ENCODE measurements around the gene RASGRF2. TPM values are rescaled to one million over a fixed set of nuclear protein-coding genes. Genes with fewer than 3 reads are reported as not detected.
A peak's percentile ranks its signal among the peaks of the same experiment; 100 is the strongest.

The RASGRF2 gene
- total RNA-seq (2016; rRNA removed; fragmentation: Illumina TruSeq; extraction: Trizol) (23.6 and 24.6 TPM in 2 replicates), polyA plus RNA-seq (2011; rRNA removed) (21.0 and 29.0 TPM in 2 replicates), polyA minus RNA-seq (2011; rRNA and poly(A)+ RNA removed; ENCODE audit: low replicate concordance) (0.05 and 56.0 TPM in 2 replicates), Bru-seq, nascent RNA (percentile 85 among the genes with signal in this experiment), BruChase-seq, experiment 1, labeled RNA remaining after a 6-hour chase (percentile 78 among the genes with signal in this experiment), BruChase-seq, experiment 2, labeled RNA remaining after a 2-hour chase (percentile 80 among the genes with signal in this experiment)
- total RNA-seq (2016; cell fraction: cytosol; rRNA removed; fragmentation: Illumina TruSeq; extraction: Trizol; ENCODE audit: low read depth): 28.7 and 29.4 TPM in 2 replicates
- total RNA-seq (2016; cell fraction: insoluble cytoplasmic fraction; rRNA removed; fragmentation: Illumina TruSeq; extraction: Trizol): 21.9 and 24.2 TPM in 2 replicates
- total RNA-seq (2016; cell fraction: membrane; rRNA removed; fragmentation: Illumina TruSeq; extraction: Trizol): 29.6 and 33.7 TPM in 2 replicates
- total RNA-seq (2016; cell fraction: nucleus; rRNA removed; fragmentation: Illumina TruSeq; extraction: Trizol): 27.7 and 35.4 TPM in 2 replicates
- polyA plus RNA-seq (2011; cell fraction: cytosol; rRNA removed): 16.4 and 17.4 TPM in 2 replicates
- polyA plus RNA-seq (2011; cell fraction: nucleus; rRNA removed): 33.0 and 40.3 TPM in 2 replicates
- 16.3 and 20.9 TPM in 2 replicates for polyA plus RNA-seq (2012)
- polyA plus RNA-seq (2016; cell fraction: cytosol; fragmentation: Illumina TruSeq; extraction: Trizol; ENCODE audit: low read depth): 3.9 and 4.1 TPM in 2 replicates
- polyA plus RNA-seq (2016; cell fraction: insoluble cytoplasmic fraction; fragmentation: Illumina TruSeq; extraction: Trizol; ENCODE audit: low read depth): 21.6 and 22.6 TPM in 2 replicates
- polyA plus RNA-seq (2016; cell fraction: membrane; fragmentation: Illumina TruSeq; extraction: Trizol; ENCODE audit: low read depth): 11.4 and 12.7 TPM in 2 replicates
- polyA plus RNA-seq (2016; cell fraction: nucleus; fragmentation: Illumina TruSeq; extraction: Trizol; ENCODE audit: insufficient read depth, low read depth): 28.8 and 31.1 TPM in 2 replicates
- polyA minus RNA-seq (2011; cell fraction: cytosol; rRNA and poly(A)+ RNA removed): 23.4 and 24.9 TPM in 2 replicates
- polyA minus RNA-seq (2011; cell fraction: nucleus; rRNA and poly(A)+ RNA removed): 104 and 113 TPM in 2 replicates
- long read RNA-seq, experiment 1, partial matches to known transcripts: 6 of 11 reads
- long read RNA-seq, experiment 1, other reads (novel, unspliced or antisense): 4 of 11 reads
- long read RNA-seq, experiment 2, full-length matches to known transcripts: 6 of 67 reads
- long read RNA-seq, experiment 2, partial matches to known transcripts: 11 of 67 reads
- long read RNA-seq, experiment 2, other reads (novel, unspliced or antisense): 50 of 67 reads

DNA sequence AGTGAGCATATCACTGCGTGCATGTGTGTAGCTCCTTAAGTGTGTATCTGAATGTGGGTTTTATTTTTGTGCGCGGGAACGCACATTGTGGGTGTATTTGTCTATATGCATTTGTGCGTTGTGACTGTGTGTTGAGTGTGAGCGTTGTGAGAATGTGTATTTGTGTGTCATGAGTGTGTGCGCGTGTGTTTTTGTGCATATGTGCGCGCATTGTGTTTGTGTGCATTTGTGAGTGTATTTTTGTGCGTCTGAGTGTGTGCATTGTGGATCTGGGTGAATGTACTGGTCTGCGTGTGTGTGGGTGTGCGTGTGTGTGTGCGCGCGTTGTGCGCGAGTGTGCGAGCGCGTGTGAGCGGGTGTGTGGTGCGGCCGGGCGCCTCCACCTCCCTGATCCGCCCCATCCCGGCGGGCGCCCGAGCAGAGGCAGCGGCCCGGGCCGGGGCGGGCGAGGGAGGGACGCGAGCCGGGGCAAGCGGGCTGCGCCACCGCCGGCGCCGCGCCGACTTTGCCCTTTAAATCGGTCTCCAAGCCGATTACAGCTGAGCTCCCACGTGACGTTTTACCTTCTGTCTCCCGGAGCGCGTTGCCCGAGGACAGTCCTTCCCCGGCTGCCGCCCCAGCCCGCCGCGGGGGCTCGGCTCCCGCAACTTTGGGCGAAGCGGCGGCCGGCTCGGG lies at the start of gene RASGRF2:
TSS of gene RASGRF2 (plus strand) at position 596 of the 675 bp plus-strand sequence. CDS start 376 bp downstream, outside the sequence.
- in situ Hi-C loops (cut with HindIII; ENCODE audit: extremely low pct_ligation_motif_present, low pct_unique_long_range_greater_than_20kb) (no loop called here), intact Hi-C loops (cut with micrococcal nuclease; ENCODE audit: unreplicated experiment) (loop anchor here (1.0 to 5.0 kb wide), 3 partner anchors 67 to 247 kb away; no protein-coding TSS in a partner anchor)
- CTCF ChIA-PET (ENCODE audit: low intra/inter-chr PET ratio, low total read pairs): interaction anchor here (1.0 kb wide), 1 partner anchor 148 kb away, joined by 3 read pairs; no protein-coding TSS in a partner anchor
- WGBS (ENCODE audit: low lambda C conversion rate): 54% methylated on average over 16 of the region's 66 CpGs
- no peaks in the 10 kb centered on the region for H3K36me3 ChIP-seq (replicated peaks in 1 of 2; ENCODE audit: control insufficient read depth in 1 of 2, insufficient read depth in 2 of 2, low read length in 2 of 2)
- no peaks in the 10 kb centered on the region for H4K20me1 ChIP-seq (ENCODE audit: insufficient read depth, low read length)
- DNase-seq (ENCODE audit: low spot score) (peak; percentile 76), ATAC-seq (peak; percentile 73), FAIRE-seq (no peak)
- H3K27ac ChIP-seq (ENCODE audit: extremely low read length, insufficient read depth, low read length): peak within 1 kb of the TSS; percentile 75
- peak within 1 kb of the TSS; percentile 84 to 98 (median 93) for H3K4me3 ChIP-seq (replicated peaks in 1 of 3; ENCODE audit: insufficient read depth in 1 of 3, low read depth in 2 of 3, low read length in 3 of 3)
- peak within 1 kb of the TSS; percentile 81 for H3K9ac ChIP-seq (ENCODE audit: insufficient read depth, low read depth, low read length)
- H3K4me2 ChIP-seq (ENCODE audit: low read depth, low read length): peak within 1 kb of the TSS; percentile 81
- POLR2A ChIA-PET: interaction anchor here (1.2 to 2.7 kb wide), 4 partner anchors 16 to 85 kb away, joined by 3 to 11 read pairs (median 6); no protein-coding TSS in a partner anchor
- BruUV-seq (replicated peaks): no TSS peak
- H3K4me1 ChIP-seq (ENCODE audit: insufficient read depth, low read length): peaks cover 50% of the 10 kb centered on the region
- H3K9me3 ChIP-seq (ENCODE audit: low read length): no peaks in the 10 kb centered on the region
- H3K27me3 ChIP-seq (ENCODE audit: control insufficient read depth in 1 of 2, insufficient read depth in 2 of 2, low read length in 2 of 2): peaks cover 0 to 3% of the 10 kb centered on the region in 2 experiments; a peak in 1 of 5 replicates
- H2AFZ ChIP-seq (ENCODE audit: low read length): peak within 1 kb of the TSS; percentile 22
- peaks cover 44% of the 10 kb centered on the region for H3K79me2 ChIP-seq (ENCODE audit: insufficient read depth, low read length)
- TF ChIP-seq EZH2 (conservative IDR thresholded peaks at IDR 0.05; ENCODE audit: low read depth, low read length) (no peak), SOX5 (CRISPR knock-in tag; IDR thresholded peaks at IDR 0.05; ENCODE audit: borderline replicate concordance) (no peak), NONO (IDR thresholded peaks at IDR 0.05) (no peak), NONO (CRISPR knock-in tag; conservative IDR thresholded peaks at IDR 0.05) (0 out of 2 replicates have a peak, but pooled peaks have one; percentile 23), HOXA5 (CRISPR knock-in tag; IDR thresholded peaks at IDR 0.05) (no peak), ZNF550 (CRISPR knock-in tag; IDR thresholded peaks at IDR 0.05; ENCODE audit: borderline replicate concordance) (no peak), ELF4 (CRISPR knock-in tag; IDR thresholded peaks at IDR 0.05; ENCODE audit: borderline replicate concordance) (no peak), PHF21A (CRISPR knock-in tag; IDR thresholded peaks at IDR 0.05) (peak; percentile 22; the same call in 1 of the 2 replicates), ZNF644 (CRISPR knock-in tag; IDR thresholded peaks at IDR 0.05; ENCODE audit: low read depth) (no peak), ZNF543 (CRISPR knock-in tag; IDR thresholded peaks at IDR 0.05) (no peak), FOXJ3 (CRISPR knock-in tag; IDR thresholded peaks at IDR 0.05; ENCODE audit: borderline replicate concordance) (no peak), ZNF230 (CRISPR knock-in tag; IDR thresholded peaks at IDR 0.05) (no peak), ZSCAN31 (CRISPR knock-in tag; IDR thresholded peaks at IDR 0.05; ENCODE audit: low read depth) (0 out of 2 replicates have a peak, but pooled peaks have one; percentile 17), ZNF264 (CRISPR knock-in tag; IDR thresholded peaks at IDR 0.05) (no peak), KLF11 (CRISPR knock-in tag; IDR thresholded peaks at IDR 0.05) (no peak), SMARCE1 (IDR thresholded peaks at IDR 0.05; ENCODE audit: borderline replicate concordance) (no peak), SIN3A (IDR thresholded peaks at IDR 0.05; ENCODE audit: borderline replicate concordance, low read depth, low read length) (peak; percentile 60; the same call in 1 of the 2 replicates), SRSF4 (IDR thresholded peaks at IDR 0.05; ENCODE audit: low read depth, low read length, poor library complexity, severe bottlenecking) (no peak), SMYD3 (CRISPR knock-in tag; IDR thresholded peaks at IDR 0.05) (no peak)
- TF ChIP-seq, protein P1, sequence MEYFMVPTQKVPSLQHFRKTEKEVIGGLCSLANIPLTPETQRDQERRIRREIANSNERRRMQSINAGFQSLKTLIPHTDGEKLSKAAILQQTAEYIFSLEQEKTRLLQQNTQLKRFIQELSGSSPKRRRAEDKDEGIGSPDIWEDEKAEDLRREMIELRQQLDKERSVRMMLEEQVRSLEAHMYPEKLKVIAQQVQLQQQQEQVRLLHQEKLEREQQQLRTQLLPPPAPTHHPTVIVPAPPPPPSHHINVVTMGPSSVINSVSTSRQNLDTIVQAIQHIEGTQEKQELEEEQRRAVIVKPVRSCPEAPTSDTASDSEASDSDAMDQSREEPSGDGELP (IDR thresholded peaks at IDR 0.05; ENCODE audit: borderline replicate concordance, low read depth): peak; percentile 78

Data from HepG2 (cell line).